CD14-positive monocyte (primary cell): Measurements from ENCODE around the gene MBNL3. TPM values are rescaled to one million over a fixed set of nuclear protein-coding genes. Genes with fewer than 3 reads are reported as not detected.

Experiments used
- DNase-seq, 3 donors: peaks; one replicate each; pipeline ENCODE4 v3.0.0-alpha.2; 2011 to 2022
- H2AFZ ChIP-seq: 2 replicates; pipeline ENCODE4 v1.6.0; 2012; ENCODE audit warnings: mild to moderate bottlenecking, low read depth, low read length, inconsistent platforms; ENCODE audit not compliant: insufficient read depth, poor library complexity, severe bottlenecking
- H3K27ac ChIP-seq, 2 donors: 1 replicate in 1 of 2; 2 replicates in 1 of 2; pipeline ENCODE4 v1.5.1; 2012 to 2013; ENCODE audit warnings: low read length in 2 of 2, control low read depth in 1 of 2, inconsistent platforms in 1 of 2, low read depth in 1 of 2, mild to moderate bottlenecking in 1 of 2
- H3K27me3 ChIP-seq, 2 donors: one replicate each; pipeline versions ENCODE4 v1.6.0 to v1.6.1; 2011 to 2013; ENCODE audit warnings: low read length in 2 of 2; ENCODE audit not compliant: control insufficient read depth in 2 of 2, insufficient read depth in 2 of 2
- H3K36me3 ChIP-seq, 2 donors: replicated peaks in 1 of 2; 1 replicate in 1 of 2; 2 replicates in 1 of 2; pipeline versions ENCODE4 v1.5.1 to v1.6.1; 2012 to 2013; ENCODE audit warnings: low read length in 2 of 2, control low read depth in 1 of 2, inconsistent platforms in 1 of 2, mild to moderate bottlenecking in 1 of 2; ENCODE audit not compliant: insufficient read depth in 2 of 2, control insufficient read depth in 1 of 2
- H3K4me1 ChIP-seq, 2 donors: 1 replicate in 1 of 2; 2 replicates in 1 of 2; pipeline versions ENCODE4 v1.5.1 to v1.6.1; 2012 to 2013; ENCODE audit warnings: low read length in 2 of 2, control low read depth in 1 of 2, inconsistent platforms in 1 of 2, mild to moderate bottlenecking in 1 of 2, moderate library complexity in 1 of 2; ENCODE audit not compliant: insufficient read depth in 2 of 2, control insufficient read depth in 1 of 2
- H3K4me2 ChIP-seq: replicated peaks from 2 replicates; pipeline ENCODE3; 2012; ENCODE audit warnings: low read length, moderate library complexity, mild to moderate bottlenecking; ENCODE audit not compliant: poor library complexity, severe bottlenecking; ENCODE audit errors: extremely low read depth
- H3K4me3 ChIP-seq, 3 experiments: fragments of 200-600 bp in 1 of 3; sonication (generic) in 1 of 3; replicated peaks in 1 of 3; 1 replicate in 2 of 3; 2 replicates in 1 of 3; pipeline ENCODE4 v1.5.1; 2011 to 2013; ENCODE audit warnings: low read length in 3 of 3, mild to moderate bottlenecking in 3 of 3, control low read depth in 2 of 3, low read depth in 2 of 3, inconsistent platforms in 1 of 3, moderate library complexity in 1 of 3
- H3K79me2 ChIP-seq: 2 replicates; pipeline ENCODE4 v1.6.0; 2012; ENCODE audit warnings: mild to moderate bottlenecking, control low read depth, inconsistent platforms, low read length, moderate library complexity; ENCODE audit not compliant: insufficient read depth
- H3K9ac ChIP-seq: 2 replicates; pipeline ENCODE4 v1.6.0; 2017; ENCODE audit warnings: low read length, mild to moderate bottlenecking; ENCODE audit not compliant: insufficient read depth, poor library complexity, severe bottlenecking
- H3K9me3 ChIP-seq, 2 donors: replicated peaks in 1 of 2; 1 replicate in 1 of 2; 2 replicates in 1 of 2; pipeline versions ENCODE4 v1.5.1 to v1.6.1; 2012 to 2013; ENCODE audit warnings: low read length in 2 of 2, control low read depth in 1 of 2; ENCODE audit not compliant: control insufficient read depth in 1 of 2, insufficient read depth in 1 of 2
- H4K20me1 ChIP-seq: 2 replicates; pipeline ENCODE4 v1.6.0; 2012; ENCODE audit warnings: mild to moderate bottlenecking, low read length, control low read depth, moderate library complexity; ENCODE audit not compliant: insufficient read depth
- H3K27ac Mint-ChIP-seq, 7 donors: one replicate each; pipeline ENCODE4 v1.8.0; 2020; ENCODE audit warnings: mild to moderate bottlenecking in 7 of 7, mixed read lengths in 7 of 7, moderate library complexity in 6 of 7, inconsistent platforms in 2 of 7
- H3K27me3 Mint-ChIP-seq, 3 donors: one replicate each; pipeline ENCODE4 v1.8.0; 2021 to 2022; ENCODE audit warnings: low read depth in 3 of 3, mild to moderate bottlenecking in 3 of 3, mixed read lengths in 3 of 3, moderate library complexity in 3 of 3, inconsistent platforms in 1 of 3
- H3K36me3 Mint-ChIP-seq, 2 donors: one replicate each; pipeline ENCODE4 v1.8.0; 2020; ENCODE audit warnings: mixed read lengths in 2 of 2, inconsistent platforms in 1 of 2, mild to moderate bottlenecking in 1 of 2
- H3K4me1 Mint-ChIP-seq: one replicate; pipeline ENCODE4 v1.8.0; 2020; ENCODE audit warnings: mild to moderate bottlenecking, mixed read lengths
- H3K4me3 Mint-ChIP-seq, 2 donors: one replicate each; pipeline ENCODE4 v1.8.0; 2020; ENCODE audit warnings: mild to moderate bottlenecking in 2 of 2, mixed read lengths in 2 of 2, moderate library complexity in 1 of 2
- H3K9me3 Mint-ChIP-seq, 7 donors: one replicate each; pipeline ENCODE4 v1.8.0; 2020 to 2022; ENCODE audit warnings: mixed read lengths in 7 of 7, mild to moderate bottlenecking in 6 of 7, moderate library complexity in 6 of 7, inconsistent platforms in 2 of 7
- CTCF ChIP-seq: fragments of 200-600 bp; IDR thresholded peaks from one replicate; pipeline ENCODE4 v1.8.0; 2022; ENCODE audit warnings: antibody characterized with exemption, mild to moderate bottlenecking
- WGBS: methylation state at CpG from one replicate; pipeline ENCODE4 v1.1.5; 2013; ENCODE audit warnings: missing lambda C conversion rate; ENCODE audit not compliant: insufficient coverage; 5-methylcytosine and 5-hydroxymethylcytosine counted together
- intact Hi-C, 2 donors: fragments of 100-400 bp; cut with micrococcal nuclease; formaldehyde crosslinking; loops; one replicate each; pipeline versions ENCODE4 v1.15.0 to v1.15.1; 2023
- polyA plus RNA-seq, 3 donors: library from polyadenylated mRNA; depleted of rRNA in 1 of 3; unstranded in 2 of 3; stranded (reverse) in 1 of 3; fragments of 300-500 nt in 2 of 3; fragments of >200 nt in 1 of 3; fragmentation: Illumina TruSeq in 2 of 3; gene quantifications; 1 replicate in 2 of 3; 2 replicates in 1 of 3; pipeline ENCODE4 v1.2.3, GENCODE V29; 2012 to 2021

Gene MBNL3
- polyA plus RNA-seq, 3 donors, result 7.4 to 32.8 (median 22.4) TPM

GRCh38 chrX:132413459-132413858, 75.4 kb downstream of the MBNL3 start:
- H3K4me3 ChIP-seq, result no peak overlapping the region
- Mint-ChIP-seq H3K27me3 (peaks cover 0 to 5% (median 0%) of the 10 kb centered on the region in 3 donors), H3K27ac (no peak overlapping the region), H3K4me1 (no peaks in the 10 kb centered on the region), H3K4me3 (no peak overlapping the region), H3K9me3 (no peaks in the 10 kb centered on the region), H3K36me3 (peaks cover 0 to 3% of the 10 kb centered on the region in 2 donors)
- no peak overlapping the region for H2AFZ ChIP-seq
- no peak overlapping the region for H3K27ac ChIP-seq
- H3K36me3 ChIP-seq, result no peaks in the 10 kb centered on the region
- TF ChIP-seq CTCF, result no peak
- H3K4me2 ChIP-seq, result no peak overlapping the region
- no peaks in the 10 kb centered on the region for H3K4me1 ChIP-seq
- H3K79me2 ChIP-seq, result no peaks in the 10 kb centered on the region
- H3K9me3 ChIP-seq, result no peaks in the 10 kb centered on the region
- H4K20me1 ChIP-seq, result no peaks in the 10 kb centered on the region
- intact Hi-C loops, result no loop called here
- no CpG with 5 or more reads among the region's 7 CpGs for WGBS
- DNase-seq, result no peak
- peaks cover 0 to 6% of the 10 kb centered on the region in 2 donors for H3K27me3 ChIP-seq
- H3K9ac ChIP-seq, result no peak overlapping the region

- no peak for DNase-seq
- Histone ChIP-seq H3K4me1 (no peaks in the 10 kb centered on the region), H2AFZ (no peak overlapping the region), H4K20me1 (no peaks in the 10 kb centered on the region), H3K4me3 (no peak overlapping the region), H3K27me3 (peaks cover 0 to 11% of the 10 kb centered on the region in 2 donors), H3K27ac (no peak overlapping the region), H3K79me2 (no peaks in the 10 kb centered on the region), H3K9ac (no peak overlapping the region), H3K9me3 (no peaks in the 10 kb centered on the region), H3K36me3 (no peaks in the 10 kb centered on the region), H3K4me2 (no peak overlapping the region)
- WGBS, result 93% methylated on average over 2 of the region's 7 CpGs
- Mint-ChIP-seq H3K4me3 (no peak overlapping the region), H3K27me3 (peaks cover 0 to 5% (median 0%) of the 10 kb centered on the region in 3 donors), H3K9me3 (no peaks in the 10 kb centered on the region), H3K36me3 (peaks cover 0 to 3% of the 10 kb centered on the region in 2 donors), H3K4me1 (peaks cover 4% of the 10 kb centered on the region), H3K27ac (no peak overlapping the region)
- intact Hi-C loops, result no loop called here
- TF ChIP-seq CTCF, result no peak
Measured at GRCh38 chrX:132412208-132412607, 76.6 kb downstream of the MBNL3 start.
